GM10847 (cell line): ENCODE data around the gene GEMIN5.

ENCODE experiments used
- POLR2A ChIP-seq: IDR thresholded peaks from 2 replicates; pipeline ENCODE4 v1.6.1; 2011; ENCODE audit not compliant: insufficient read length; ENCODE audit errors: extremely low read depth

GEMIN5 gene

DNA sequence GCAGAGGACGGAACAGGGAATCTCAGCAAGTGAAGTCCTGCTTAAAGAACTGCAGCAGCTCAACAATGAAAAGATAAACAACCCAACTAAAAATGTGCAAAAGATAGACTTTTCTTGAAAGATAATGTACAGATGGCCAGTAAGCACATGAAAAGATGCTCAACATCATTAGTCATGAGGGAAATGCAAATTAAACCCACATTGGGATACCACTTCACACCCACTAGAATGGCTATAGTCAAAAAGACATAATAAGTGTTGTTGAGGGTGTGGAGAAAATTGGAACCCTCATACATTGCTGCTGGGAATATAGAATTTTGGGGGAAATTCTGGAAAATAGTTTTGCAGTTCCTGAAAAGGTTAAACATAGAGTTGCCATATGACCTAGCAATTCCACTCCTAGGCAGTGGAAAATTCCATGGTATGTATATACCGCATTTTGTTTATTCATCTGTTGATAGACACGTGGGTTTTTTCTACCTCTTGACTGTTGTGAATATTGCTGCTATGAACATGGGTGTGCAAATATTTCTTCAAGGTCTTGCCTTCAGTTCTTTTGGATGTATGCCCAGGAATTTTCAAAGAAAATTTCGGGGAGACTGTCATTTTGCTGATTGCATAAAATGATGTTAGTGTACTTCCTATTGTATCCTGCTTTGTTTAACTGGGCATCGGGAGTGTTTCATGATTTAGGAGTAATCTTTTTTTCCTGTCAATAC lies 72.4 kb downstream of the GEMIN5 start:
- no peak for TF ChIP-seq POLR2A

GRCh38 chr5:154863291-154864080 lies 74.5 kb downstream of the GEMIN5 start:
- no peak for TF ChIP-seq POLR2A

DNA sequence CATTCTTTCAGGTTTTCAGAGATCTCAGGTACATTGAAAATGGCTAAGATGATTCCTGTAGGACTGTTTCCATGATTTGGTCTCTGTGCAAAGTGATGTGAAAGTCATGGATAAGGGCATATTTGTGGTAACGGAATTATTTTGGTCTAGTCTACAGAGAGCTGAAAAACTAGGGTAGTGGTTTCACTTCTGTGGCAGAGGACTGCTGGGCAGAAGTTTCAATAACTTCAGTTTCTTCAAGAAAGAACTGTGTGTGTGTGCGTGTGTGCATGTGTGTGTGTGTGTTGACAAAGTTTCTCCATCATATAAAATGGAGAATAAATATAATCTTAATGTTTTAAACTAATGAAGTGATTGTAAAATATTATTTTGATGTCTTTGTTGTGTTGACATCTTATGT lies 75.2 kb downstream of the GEMIN5 start:
- TF ChIP-seq POLR2A, result no peak

- no peak for TF ChIP-seq POLR2A
Measured at GRCh38 chr5:154861946-154862345, 76.1 kb downstream of the GEMIN5 start.

DNA sequence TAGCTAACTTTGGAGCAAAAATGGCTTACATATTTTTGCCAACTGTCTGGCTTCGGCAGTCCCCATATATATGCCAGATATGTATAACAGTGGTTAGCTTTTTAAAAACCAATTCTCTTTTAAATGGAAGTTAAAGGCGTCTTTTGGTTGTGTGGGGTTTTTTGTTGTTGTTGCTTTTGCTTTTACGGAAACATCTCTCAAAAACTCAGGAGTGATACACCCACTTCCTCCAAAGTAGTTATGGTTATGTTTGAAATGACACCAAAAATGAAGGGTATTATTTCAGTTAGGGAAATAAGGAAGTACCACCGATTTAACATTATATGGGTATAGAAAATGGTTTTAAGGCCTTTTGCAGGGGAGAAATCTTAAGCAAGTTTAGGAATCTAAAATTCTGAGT lies 77.2 kb downstream of the GEMIN5 start:
- TF ChIP-seq POLR2A, result no peak

DNA sequence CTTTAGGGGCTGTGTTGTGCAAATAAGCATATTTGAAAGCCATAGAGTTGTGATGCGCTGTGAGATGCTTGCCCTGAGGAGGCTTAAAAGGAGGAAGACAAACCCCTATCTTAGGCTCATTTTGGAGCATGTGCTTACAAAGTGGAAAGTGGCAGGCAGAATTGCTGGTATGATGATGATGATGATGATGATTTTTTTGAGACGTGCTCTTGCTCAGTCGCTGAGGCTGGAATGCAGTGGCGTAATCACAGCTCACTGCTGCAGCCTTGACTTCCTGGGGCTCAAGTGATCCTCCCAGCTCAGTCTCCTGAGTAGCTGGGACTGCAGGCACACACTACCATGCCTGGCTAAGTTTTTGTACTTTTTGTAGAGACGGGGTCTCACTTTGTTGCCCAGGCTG lies 77.9 kb downstream of the GEMIN5 start:
- no peak for TF ChIP-seq POLR2A

DNA sequence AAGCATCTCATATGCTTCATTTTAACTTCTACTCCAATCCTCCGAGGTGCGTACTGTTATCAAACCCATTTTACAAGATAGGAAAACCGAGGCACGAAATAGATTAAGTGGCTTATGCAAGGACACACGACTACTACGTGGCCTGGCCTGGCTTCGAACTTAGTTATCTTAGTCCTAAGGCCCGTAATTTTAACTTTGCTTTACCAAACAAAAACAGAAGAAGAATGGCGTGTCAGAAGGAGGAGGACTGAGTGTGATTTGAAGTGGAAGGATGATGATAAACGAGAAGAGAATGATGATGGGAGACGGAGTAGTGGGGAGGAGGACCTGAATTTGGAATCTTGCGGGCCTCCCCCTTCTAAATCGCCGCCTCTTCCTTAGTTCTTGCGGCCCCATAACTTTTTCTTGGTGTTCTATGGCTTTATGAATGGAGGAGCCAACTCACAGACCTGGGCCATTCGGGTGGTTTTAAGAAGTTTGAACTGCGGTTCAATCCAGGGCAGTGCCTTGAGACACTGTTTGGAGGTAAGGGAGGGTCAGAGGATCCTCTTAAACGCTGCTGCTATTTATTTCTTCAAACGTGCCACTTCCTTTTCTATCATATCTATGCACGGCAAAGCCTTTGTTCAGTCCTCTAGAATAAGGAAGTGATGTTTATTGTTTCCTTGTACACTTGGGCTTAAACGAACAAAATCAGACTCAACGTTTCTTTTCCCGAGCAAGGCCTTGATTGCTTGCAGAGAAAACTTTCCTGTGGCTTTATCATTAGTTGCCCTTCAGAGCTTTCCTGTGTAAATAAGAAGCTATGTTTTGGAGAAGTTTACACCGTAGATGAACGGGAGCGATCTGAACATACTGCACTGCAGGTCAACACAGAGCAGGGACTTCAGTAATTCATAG lies 78.8 kb downstream of the GEMIN5 start:
- TF ChIP-seq POLR2A, result no peak

DNA sequence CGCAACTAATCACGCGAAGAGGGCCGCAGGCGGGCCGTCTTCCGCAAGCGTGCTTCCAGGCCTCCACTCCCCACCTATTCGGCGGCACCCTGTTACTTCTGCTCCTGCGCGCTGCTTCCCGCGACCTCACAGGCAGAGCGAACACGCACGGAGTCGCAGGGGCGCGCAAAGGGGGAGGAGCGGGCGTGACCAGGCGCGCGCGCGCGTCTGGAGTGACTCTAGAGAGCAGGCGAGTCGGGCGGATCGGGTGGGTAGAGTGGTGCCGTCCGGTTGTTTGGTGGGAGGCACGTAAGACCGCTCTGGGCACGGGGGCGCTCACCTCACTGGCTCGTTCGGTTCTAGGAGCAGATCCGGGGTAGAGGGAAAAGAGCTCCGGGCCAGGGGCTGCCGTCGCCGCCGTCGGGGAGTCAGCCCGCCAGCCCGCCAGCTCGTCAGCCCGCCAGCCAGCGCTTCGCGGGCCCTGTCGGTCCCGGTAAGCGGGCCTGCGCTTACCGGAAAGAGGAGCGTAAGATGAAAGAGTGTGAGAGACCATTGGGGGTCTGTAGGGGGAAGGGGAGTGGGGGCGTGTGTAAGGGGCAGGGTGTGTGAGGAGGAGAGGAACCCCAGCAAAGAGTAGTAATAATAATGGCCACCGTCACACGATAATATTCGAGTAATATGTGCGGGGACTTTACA lies 79.6 kb downstream of the GEMIN5 start, which contains the start of gene CNOT8:
TSS of gene CNOT8 (plus strand) at position 331 of the 675 bp plus-strand sequence. CDS start 4,652 bp downstream, outside the sequence.
- peak; percentile 70 for TF ChIP-seq POLR2A

DNA sequence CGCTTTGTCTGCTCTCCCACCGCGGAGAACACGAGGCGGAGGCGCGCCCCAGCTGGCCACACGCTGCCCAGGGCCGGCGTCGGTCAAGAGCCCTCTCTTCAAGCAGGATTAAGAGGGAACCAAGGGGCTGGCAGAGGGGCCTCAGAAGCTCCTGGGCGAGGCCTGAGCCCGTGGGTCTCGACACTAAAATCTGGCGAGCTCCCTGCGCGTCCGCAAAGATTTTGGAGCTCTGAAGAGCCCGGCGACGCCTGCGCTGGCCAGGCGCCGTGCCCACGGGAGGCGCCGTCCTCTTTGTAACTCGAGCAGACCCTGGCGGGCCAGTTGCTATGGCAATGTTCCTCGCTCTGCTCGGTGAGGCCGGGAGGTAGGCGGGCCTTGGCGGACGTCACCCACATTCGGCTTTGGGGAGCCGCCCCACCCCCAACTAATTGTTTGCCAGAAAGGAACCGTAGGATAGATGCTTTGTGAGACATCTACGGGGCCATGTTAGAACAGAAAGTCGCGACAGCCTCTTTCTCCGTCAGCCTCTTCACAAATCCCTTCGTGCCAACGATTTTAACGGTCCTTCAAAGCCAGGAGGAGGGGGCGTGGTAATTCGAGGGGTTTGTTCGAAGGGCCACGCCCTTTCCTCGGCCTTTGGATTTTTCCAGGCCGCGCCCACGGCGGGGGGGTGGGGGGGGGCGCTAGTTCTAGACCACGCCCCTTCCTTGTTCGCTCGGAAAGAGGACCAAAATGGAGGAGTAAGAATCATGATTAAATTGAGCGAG lies 80.3 kb downstream of the GEMIN5 start:
- no peak for TF ChIP-seq POLR2A

- TF ChIP-seq POLR2A, result no peak
Measured at GRCh38 chr5:154851351-154851750, 86.7 kb downstream of the GEMIN5 start.

DNA sequence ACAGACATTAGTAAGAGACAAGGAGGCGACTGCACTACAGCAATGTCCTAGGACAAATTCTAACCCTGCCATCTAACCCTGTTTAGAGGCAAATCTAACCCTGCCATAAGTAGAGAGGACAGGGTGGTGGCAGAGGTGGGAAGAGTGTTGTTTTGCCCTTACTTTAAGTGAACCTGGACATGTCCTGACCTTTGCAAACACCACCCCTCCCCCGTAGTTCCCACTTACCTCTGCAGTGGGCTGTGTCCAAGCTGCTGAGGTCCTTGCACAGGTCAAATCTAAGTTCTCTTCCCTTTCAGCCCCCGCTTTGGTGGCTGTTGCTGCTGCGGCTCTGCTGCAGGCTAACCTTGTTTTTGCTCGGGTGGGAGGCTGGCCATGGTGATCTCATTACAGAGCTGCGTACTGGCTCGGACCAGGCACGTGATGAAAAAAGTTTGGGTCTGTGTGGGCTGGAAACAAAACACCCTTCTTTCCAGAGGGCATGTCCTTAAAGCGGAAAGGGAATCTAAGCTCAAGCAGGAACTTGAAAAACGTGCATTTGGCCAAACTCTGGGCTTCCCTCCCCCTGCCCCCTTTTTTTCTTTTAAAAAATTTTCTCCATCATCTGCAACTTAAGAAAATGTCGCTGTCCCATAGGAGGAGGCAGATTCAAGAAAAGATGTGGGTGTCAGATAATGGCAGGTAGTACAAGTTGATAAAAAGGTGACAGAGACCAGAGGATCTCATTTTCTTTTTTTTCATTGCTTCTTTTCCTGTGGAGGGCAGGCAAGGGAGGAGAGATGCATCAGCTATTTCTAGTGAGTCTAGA lies 87.6 kb downstream of the GEMIN5 start, which contains the start of gene FAXDC2:
TSS of gene FAXDC2 (minus strand) at position 349 of the 808 bp plus-strand sequence. CDS start 12,425 bp downstream, outside the sequence.
- no peak for TF ChIP-seq POLR2A

- no peak for TF ChIP-seq POLR2A
Measured at GRCh38 chr5:154849791-154850201, 88.2 kb downstream of the GEMIN5 start.

DNA sequence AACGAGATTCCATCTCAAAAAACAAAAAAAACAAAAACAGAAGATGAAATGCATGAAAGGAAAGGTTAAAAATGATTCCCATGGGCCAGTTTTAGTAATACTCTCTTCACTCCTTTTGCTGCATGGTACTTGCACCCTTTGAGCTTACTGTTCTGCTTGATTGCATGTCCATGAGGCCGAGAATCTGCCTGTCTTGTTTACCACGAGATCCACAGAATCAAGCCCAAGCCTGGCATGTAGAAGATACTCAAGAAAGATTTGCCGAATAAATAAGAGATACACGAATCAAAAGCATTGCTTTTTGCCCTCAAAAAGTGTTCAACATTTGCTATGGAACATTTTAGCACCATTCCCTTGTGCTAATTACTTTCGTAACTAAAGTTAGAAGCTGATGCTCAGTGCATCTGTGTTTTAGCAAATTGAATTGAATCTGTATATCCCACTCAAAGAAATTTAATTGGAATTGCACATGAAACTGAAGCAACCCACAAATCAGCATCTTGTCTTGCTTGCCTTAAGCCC lies 88.7 kb downstream of the GEMIN5 start:
- no peak for TF ChIP-seq POLR2A
